ENCODE results near the gene SLC38A8.

The SLC38A8 gene

DNA sequence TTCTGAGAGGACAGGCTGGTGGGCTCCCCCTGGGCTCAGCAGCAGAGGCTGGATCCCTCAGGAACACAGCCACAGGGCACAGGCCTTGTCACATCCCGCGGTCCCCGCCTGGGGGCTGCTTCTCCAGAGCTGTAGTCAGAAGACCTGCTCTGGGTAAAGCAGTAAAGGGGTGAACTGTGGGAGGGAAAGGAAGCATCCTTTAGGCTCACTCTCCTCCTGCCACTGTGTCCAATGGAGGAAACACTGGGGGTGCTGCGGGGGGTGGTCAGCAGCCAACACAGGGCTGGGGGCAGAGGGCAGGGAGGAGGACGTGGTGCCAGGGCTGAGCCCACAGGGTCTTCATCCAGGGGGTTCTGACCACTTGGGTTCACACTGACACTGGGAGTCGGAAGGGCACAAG lies 5.0 kb upstream of the SLC38A8 start:
- DNase-seq: no peak

DNA sequence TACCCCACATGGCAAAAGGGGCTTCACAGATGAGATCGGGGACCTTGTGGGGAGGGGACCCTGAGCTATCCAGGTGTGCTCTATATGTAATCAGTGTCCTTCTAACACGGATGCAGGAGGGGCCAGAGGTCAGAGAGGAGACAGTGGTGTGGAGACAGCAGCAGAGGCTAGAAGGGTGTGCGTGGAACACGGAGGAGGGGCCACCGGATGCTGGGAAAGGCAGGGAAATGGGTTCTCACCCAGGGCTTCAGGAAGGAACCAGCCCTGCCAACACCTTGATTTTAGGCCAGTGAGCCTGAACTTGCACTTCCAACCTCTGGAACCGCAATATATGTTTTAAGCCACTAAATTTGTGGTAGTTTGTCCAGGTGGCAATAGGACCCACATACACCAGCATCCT lies 4.6 kb upstream of the SLC38A8 start:
- DNase-seq: no peak

DNA sequence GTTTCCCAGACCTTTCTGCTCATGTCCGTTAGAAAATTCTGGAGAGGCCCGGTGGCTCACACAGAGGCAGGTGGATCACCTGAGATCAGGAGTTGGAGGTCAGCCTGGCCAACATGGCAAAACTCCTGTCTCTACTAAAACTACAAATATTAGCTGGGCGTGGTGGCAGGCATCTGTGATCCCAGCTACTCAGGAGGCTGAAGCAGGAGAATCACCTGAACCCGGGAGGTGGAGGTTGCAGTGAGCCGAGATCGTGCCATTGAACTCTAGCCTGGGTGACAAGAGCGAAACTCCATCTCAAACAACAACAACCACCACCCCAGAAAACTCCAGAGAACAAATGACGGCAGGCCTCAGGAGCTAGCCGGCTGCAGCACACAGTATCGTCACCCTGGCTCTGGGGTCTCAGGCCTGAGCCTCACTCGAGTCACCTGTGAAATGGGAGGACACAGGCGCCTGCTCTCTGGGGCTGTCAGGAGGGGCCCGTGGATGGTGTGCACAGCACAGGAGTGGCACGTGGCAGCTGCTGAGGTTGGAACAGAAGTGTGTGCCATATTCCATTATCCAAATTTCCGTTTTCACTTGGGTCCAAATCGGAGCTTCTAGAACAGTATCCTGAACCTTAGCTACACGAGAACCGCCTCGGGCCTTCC lies 3.3 kb upstream of the SLC38A8 start:
- no peak for DNase-seq

DNA sequence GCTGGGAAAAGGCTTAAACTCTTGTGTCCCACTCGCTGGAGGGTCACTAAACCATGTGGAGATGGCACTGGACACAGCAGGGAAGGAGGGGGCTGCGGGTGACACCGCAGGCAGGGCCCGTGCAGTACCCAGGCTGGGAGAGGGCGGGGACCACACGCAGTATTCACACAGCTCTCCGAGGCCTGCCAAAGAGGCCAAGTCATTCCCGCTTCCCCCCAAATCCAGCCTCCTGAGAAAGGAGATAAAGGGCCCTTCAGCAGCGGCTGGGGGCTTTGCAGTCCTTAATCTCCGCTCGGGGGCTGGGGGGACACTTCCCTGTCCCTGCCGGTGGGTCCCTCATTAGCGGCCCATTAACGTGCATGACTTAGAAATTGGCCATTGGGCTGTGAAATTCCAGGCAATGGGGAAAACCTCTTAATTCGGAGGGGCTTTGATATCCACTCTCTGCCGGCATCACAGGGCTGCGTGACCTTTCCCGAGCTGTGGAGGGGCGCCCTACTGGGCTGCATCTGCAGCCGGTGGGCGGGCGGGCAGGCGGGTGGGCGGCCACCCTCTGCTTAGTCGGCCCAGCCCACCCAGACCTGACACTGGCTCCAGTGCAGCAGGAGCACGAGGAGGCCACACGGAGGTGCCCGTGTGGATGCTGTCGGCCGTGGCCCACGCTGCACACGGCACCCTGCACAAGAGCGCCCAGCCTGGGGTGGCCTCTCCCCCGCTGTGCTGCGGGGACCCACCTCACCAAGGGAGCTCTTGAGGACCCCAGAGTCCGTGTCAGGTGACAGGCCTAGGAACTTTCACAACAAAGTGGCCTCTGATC lies 2.6 kb upstream of the SLC38A8 start:
- DNase-seq: no peak

DNA sequence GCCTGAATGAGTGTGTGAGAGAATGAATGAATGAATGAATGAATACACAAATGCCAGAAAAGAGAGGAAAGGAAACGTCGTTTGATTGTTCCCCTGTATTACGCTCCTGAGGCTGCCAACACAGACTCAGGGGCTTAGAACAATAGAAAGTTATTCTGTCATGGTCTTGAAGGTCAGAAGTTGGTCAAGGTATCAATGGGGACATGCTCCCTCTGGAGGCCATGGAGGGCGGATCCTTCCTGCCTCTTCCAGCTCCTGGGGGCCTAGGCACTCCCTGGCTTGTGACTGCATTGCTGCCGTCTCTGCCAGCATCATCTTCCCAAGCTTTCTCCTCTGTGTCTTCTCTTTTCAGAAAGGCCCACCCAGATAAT lies 1.5 kb upstream of the SLC38A8 start:
- DNase-seq: no peak

DNA sequence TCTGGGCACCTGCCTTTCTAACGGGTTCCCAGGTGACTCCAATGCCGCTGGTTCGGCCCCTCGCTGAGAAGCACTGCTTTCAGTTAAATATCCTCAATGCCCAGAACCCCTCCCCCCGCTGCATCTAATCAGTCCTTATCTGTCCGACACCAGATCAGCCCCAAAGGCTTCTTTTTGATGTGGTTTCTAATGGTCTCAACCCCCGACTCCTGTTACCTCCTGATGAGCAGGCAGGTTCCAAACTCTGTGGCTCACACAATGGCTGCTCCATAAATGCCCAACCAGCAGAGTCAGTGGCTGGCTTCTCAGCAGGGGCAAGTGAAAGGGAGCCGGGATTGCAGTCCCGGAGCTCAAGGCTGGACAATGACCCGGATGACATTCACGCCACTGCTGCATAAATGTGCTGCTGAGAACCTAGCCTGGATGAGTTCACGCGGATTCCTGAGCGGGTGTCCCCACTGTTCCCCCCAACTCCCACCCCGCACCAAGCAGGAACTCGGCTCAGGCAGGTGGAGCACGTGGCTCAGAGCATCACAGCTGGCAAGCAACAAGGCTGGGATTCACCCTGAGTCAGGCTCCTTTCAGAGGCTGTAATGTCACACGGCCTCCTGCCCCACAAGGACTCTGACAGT lies 1.0 kb upstream of the SLC38A8 start:
- no peak for DNase-seq

DNA sequence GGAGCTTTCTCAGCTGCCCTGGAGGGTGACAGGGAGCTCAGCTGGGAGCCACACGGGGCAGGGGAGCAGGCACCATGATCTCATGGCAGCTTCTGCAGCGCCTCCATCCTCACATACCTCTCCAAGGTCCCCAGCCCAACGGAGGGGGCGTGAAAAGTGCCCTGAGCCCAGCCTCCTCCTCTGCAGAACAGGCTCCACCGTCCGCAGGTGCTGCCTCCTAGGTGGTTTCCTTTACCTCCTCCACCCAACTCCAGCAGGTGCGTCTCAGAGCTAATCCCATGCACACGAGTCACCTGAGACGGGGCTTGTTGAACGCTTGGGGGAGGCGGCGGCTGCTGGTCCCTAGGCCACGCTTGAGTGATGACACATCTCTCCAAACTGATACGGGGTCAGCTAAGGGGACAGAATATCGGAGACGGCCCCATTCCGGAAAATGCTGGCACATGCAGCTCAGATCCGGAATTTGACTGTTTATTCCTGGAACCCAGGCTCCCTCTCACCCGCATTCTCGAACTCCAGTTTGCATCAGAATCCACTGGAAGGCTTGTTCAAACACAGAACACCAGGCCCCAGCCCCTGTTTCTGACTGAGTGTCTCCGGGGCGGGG lies 387 bp upstream of the SLC38A8 start:
- DNase-seq: no peak

DNA sequence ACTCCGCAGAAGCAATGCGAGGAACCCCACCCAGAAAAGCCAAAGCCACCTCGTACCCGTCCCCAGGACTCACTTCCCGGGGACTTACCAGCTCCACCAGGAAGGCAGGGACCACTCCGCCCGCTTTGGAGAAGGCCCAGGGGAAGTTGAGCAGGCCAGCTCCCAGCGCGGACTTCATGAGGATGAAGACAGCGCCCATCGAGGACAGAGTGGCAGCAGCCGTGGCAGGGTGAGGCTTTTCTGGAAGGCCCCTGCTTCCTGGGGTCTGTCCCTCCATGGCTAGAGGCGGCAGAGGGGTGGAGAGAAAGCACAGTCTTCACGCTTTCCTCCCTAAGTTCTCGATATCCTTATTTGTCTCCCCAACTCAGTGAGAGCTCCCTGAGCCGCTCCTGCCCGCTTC lies 714 bp downstream of the SLC38A8 start:
- DNase-seq: no peak

DNA sequence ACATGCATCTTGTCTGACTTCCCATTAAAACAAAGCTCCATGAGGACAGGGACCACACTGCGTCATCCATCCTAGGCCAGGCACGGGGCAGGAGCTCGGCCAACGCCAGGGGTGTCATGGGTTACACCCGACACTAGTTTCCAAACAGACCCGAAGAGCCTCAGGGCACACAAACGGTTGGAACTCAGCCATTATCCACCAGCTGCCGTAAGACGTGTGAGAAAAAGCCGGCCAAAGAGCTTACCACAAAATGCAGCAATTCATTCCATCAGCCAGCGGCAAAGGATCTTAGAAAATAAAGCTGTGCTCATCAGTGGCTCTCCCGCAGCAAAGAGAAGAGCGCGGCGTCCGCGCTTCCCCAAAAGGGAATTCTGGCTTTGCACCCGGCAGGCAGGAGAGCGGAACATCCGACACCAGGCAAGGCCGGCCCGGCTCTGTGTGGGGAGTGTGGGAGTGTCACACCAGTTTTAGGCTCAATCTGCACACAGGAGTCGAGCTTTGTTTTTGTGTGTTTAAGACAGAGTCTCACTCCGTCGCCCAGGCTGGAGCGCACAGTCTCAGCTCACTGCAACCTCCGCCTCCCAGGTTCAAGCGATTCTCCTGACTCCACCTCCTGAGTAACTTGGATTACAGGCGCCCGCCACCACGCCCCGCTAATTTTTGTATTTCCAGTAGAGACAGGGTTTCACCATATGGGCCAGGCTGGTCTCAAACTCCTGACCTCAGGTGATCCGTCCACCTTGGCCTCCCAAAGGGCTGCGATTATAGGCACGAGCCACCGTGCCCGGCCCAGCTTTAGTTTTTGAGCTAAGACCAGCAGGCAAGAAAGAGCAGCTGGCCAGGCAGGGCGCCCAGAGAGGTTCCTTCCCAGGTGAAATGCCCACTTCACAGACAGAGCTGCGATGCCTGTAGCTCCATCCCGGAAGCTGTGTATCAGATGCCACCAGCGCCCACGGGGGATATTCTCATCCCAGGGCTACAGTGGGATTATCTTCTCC lies 1.5 kb downstream of the SLC38A8 start:
- DNase-seq: no peak

DNA sequence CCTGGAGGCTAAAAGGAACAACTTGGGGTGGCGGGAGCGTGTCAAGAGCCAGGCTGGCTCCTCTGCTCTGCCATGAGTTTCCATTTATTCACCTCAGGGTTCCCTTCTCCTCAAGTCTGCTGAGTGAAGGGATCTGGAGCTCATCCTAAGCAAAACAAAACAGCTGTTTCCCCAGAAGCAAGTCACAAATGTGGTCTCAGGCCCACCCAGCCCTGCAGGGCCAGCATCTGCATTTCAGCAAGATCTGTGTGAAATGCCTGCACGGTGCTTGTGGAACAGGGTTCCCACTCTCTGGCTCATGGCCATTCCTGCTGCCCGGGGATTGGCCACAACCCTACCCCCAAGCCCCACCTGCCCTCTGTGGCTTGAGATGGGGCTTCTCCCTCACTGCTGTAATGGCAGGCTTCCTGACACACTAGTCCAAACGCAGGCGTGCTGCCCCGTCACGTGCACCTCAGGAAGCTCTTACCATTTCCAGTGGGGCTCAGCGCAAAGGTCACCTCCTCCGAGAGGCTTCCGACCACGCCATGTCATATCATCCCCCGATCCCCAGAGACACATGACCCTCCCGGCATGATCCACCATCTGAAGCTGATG lies 2.3 kb downstream of the SLC38A8 start:
- DNase-seq: no peak

DNA sequence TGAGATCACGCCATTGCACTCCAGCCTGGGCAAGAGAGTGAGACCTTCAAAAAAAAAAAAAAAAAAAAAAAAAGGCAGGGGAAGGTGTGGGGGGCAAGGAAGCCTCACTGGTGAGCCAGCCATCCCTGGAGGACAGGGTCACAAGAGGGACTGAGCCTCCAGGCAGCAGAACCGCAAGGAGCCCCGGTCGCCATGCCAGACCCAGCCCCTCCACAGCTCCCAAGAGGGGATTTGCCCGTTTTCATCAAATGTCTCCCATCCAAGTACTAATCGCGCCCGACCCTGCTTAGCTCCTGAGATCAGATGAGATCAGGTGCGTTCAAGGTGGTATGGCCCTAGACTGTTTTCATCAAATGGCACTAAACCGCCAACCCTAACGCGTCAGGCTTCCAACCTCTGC lies 2.9 kb downstream of the SLC38A8 start:
- no peak for DNase-seq

DNA sequence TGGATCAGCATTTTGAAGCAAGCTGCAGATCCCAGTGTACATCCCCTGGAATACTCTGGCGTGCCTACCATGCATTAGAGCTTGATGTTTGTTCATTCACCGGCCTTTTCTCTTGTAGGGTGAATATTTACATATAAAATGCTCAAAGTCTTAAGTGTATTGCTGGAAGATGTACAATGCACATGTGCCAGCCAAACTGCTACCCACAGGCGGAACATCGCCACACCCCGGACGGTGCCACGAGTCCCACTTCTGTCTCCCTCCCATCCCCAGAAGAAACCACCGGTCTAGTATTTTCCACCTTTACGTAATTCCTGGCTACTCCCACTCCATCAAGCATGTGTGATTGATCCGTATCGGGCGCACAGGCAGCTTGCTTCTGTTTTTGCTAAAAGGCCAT lies 4.1 kb downstream of the SLC38A8 start:
- no peak for DNase-seq

DNA sequence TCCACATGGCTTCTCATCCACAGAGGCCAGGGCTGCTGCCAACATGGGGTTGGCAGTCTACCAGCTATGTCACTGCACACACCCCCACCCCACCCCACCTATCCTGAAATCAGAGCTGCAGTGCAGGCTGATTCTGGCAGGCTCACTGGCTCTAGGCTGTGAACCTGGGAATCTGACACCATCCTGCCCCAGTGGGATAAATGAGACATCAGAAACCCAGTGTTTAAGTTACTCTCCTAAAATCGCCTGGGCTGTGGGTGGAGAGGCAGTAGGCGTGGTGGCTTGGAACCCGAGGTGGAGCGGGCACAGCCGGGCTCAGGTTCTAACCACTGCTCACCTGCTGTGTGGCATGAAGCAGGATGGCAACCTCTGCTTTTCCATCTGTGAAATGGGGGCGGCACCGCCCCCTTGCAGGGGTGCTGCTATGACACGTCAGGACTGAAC lies 5.6 kb downstream of the SLC38A8 start:
- no peak for DNase-seq

DNA sequence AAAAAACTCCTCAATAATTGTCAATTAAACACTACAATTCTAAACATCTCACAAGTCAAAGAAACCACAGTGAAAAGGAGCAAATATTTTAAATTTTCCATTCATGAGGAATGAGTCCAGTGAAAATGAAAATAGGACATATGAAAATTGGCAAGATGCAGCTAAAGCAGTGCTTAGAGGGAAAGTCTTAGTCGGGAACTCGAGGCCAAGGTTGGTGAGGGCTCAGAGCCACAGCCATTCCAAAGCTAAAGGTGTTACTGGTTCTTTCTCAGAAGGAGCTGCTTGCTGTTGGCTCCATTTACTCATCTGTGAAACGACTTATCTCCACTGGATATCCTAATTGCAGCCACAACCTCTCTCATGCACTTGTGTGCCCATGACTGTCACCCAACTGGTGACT lies 6.5 kb downstream of the SLC38A8 start:
- no peak for DNase-seq

DNA sequence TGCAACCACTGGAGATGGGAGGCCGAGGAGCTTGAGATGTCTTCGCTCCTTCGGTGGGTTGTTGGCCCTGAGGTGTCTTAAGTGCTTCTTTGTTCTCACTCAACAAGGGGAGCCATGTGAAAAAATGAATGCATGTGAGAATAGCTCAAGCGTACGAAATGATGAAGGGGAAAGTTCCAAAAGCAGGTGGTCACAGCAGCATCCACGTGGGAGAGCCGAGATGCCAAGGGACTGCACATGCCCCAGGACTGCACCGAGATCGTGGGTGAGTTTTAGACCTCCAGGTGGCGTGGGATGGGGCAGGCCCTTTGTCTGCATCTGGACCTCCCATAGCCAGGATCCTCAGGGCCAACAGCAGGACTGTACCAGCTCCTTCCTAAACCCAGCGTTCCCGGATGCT lies 8.1 kb downstream of the SLC38A8 start:
- DNase-seq: no peak

DNA sequence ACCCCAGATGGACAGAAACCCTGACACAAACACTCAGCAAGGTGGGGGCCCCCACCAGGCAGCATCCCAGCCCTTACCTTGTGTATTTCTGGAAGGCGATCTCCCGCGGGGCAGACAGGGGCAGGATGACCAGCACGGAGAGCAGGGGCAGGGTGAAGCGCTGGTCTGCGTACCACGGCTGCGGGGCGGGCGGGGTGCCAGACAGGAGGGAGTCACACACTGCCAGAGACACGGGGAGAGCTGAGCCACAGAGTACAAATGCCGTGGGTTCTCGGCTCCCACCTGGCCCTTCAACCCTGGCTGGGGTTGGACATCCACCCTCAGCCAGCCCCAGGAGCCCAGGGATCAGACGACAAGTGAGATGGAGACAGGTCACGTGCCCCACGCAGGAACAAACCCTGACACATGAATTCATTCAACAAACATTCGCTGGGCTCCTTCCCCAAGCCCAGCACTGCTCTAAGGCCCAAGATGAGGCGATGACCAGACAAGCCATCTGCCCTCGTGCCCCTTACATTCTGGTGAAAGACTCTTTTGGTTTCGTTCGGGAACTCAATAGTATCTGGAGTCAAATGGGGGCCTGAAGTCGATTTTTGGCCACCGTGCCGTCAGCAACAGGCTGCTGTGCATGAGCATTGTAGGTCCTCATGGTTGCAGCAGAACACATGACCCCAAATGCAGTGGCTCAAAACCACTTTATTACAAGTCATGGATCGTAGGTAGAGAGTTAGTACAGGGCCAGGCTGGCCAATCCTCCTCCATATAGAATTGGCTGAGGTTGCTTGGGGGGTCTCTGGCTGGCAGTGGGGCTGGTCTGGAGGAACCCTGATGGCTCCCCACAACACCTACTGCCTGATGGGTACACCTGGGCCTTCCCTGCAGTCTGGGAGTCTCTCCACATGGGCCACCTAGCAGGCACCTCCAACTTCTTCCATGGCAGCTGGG lies 9.1 kb downstream of the SLC38A8 start:
- DNase-seq: no peak

DNA sequence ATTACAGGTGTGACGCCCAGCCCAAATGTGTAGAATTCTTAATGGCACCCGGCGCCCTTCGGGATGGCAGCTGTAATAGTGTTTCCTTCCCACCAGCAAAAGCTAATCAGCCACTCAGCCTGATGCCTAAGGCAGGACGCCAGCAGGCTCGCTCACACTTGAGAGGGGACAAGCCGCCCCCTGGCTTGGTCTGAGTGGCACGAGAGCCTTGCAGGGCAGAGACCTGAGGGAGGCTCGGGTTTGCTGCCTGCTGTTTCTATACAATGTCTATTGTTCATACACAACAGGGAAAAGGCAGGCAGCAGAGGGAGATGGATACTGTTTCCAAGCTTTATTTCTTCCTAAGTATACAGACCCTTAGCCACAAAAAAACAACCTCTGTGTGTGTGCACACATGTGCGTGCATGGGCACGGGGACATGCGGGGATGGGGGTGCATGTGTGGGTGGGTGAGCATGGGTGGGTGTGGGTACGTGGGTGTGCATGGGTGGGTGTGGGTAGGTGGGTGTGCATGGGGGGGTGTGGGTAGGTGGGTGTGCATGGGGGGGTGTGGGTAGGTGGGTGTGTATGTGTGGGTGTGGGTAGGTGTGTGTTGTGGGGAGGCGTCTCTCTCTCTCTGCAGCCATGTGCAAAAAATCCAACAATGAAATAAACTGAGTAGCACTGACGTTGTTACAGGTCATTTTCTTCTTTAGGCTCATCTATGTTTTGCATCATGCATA lies 10.0 kb downstream of the SLC38A8 start:
- no peak for DNase-seq

DNA sequence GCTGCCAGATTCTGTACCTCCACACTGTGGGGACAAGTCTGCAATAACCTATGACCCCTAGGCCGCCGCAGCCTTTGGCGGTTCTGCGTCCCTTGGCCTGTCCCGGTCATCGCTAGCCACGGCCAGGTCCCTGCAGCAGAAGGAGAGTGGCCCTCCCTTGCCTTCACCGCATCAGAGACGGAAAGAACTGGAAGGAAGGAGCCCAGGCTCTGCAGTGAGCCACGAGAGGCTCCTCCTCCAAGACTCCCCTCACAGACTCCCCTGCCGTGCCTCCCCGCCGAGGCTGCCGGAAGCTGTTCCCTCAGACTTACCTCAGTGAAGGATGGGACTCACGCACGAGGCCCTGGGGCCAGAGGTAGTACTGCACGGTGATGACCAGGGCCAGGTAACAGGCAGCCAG lies 11.0 kb downstream of the SLC38A8 start:
- DNase-seq: no peak

DNA sequence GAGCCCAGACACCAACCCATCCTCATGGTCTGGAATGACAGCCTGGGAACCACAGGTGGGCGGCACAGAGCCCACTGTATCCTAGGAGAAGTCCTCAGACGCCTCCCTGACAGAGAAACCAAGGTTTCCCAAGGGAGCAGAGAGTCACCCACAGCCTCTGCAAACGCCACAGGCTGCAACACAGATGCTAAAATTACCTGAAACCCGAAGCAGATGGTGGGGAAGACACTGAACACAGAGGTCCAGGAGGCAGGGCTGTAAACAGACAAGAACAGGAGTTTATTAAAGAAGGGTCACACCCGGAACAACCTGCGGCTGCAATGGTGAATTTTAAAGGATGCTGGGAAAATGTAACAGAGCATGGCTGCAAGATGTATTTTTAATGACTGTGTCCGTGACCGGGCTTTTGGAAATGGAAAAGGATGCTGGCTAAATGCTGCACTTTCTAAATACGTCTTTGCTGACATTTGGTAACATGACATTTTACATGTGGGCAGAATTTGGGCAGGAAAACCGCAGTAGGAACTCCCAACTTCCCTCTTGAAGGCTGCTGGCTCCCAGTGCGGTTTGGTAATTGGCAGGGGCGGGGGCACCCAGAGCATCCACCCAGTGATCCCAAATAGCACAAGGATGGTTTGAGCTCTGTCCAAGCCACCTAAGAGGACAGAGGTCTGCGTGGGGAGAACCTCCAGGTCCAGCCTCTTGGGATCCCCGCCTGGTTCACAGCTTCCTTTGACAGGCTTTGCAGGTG lies 13.1 kb downstream of the SLC38A8 start:
- no peak for DNase-seq

All from SIG-M5 (cell line).